Lower leg skin (tissue), 3 donors: ENCODE results near the gene GLG1.

Experiments
- CTCF ChIP-seq, 3 donors: fragments of 450-650 bp; IDR thresholded peaks; one replicate each; pipeline ENCODE4 v1.5.1; 2016; ENCODE audit warnings: antibody characterized with exemption in 3 of 3, mild to moderate bottlenecking in 3 of 3, moderate library complexity in 2 of 3
- POLR2A ChIP-seq, 2 donors: fragments of 450-650 bp; IDR thresholded peaks; one replicate each; pipeline ENCODE4 v1.6.1; 2016 to 2017; ENCODE audit warnings: antibody characterized with exemption in 2 of 2, mild to moderate bottlenecking in 1 of 2, moderate library complexity in 1 of 2

- no peak for TF ChIP-seq CTCF (IDR thresholded peaks at IDR 0.05)
- no peak for TF ChIP-seq POLR2A (IDR thresholded peaks at IDR 0.05)
Observed at GRCh38 chr16:74650966-74651567, 44.2 kb upstream of the GLG1 start.
